Rectal smooth muscle tissue (tissue), 1 donor: ENCODE measurements around the gene MLIP.

Experiments used
- H3K27ac ChIP-seq: one replicate; pipeline ENCODE4 v1.7.0; 2013; ENCODE audit warnings: low read depth, low read length, inconsistent platforms
- H3K27me3 ChIP-seq: one replicate; pipeline ENCODE4 v1.7.0; 2013; ENCODE audit warnings: low read length; ENCODE audit not compliant: control insufficient read depth, insufficient read depth
- H3K36me3 ChIP-seq: one replicate; pipeline ENCODE4 v1.7.0; 2013; ENCODE audit warnings: low read length; ENCODE audit not compliant: control insufficient read depth, insufficient read depth
- H3K4me1 ChIP-seq: one replicate; pipeline ENCODE4 v1.7.0; 2013; ENCODE audit warnings: low read length; ENCODE audit not compliant: control insufficient read depth, insufficient read depth
- H3K4me3 ChIP-seq: one replicate; pipeline ENCODE4 v1.7.0; 2013; ENCODE audit warnings: low read length
- H3K9ac ChIP-seq: one replicate; pipeline ENCODE4 v1.7.0; 2013; ENCODE audit warnings: low read length

Gene MLIP

GRCh38 chr6:54084231-54084630 is 27.0 kb upstream of the MLIP start:
- no peak overlapping the region for H3K9ac ChIP-seq
- no peaks in the 10 kb centered on the region for H3K27me3 ChIP-seq
- no peaks in the 10 kb centered on the region for H3K36me3 ChIP-seq
- peaks cover 4% of the 10 kb centered on the region for H3K4me1 ChIP-seq
- H3K4me3 ChIP-seq = no peak overlapping the region
- no peak overlapping the region for H3K27ac ChIP-seq

- Histone ChIP-seq H3K27me3 (no peaks in the 10 kb centered on the region), H3K4me3 (no peak overlapping the region), H3K4me1 (peaks cover 4% of the 10 kb centered on the region), H3K27ac (no peak overlapping the region), H3K36me3 (no peaks in the 10 kb centered on the region), H3K9ac (no peak overlapping the region)
Measured at GRCh38 chr6:54085047-54085446, 26.2 kb upstream of the MLIP start.

GRCh38 chr6:54085541-54085940 is 25.7 kb upstream of the MLIP start:
- H3K4me1 ChIP-seq = peaks cover 4% of the 10 kb centered on the region
- H3K4me3 ChIP-seq = no peak overlapping the region
- no peaks in the 10 kb centered on the region for H3K27me3 ChIP-seq
- no peaks in the 10 kb centered on the region for H3K36me3 ChIP-seq
- no peak overlapping the region for H3K27ac ChIP-seq
- no peak overlapping the region for H3K9ac ChIP-seq

- Histone ChIP-seq H3K4me1 (peaks cover 4% of the 10 kb centered on the region), H3K9ac (no peak overlapping the region), H3K4me3 (no peak overlapping the region), H3K27ac (peak overlapping the region; percentile 23), H3K27me3 (no peaks in the 10 kb centered on the region), H3K36me3 (no peaks in the 10 kb centered on the region)
Measured at GRCh38 chr6:54086439-54086838, 24.8 kb upstream of the MLIP start.

- H3K27ac ChIP-seq = no peak overlapping the region
- H3K9ac ChIP-seq = no peak overlapping the region
- H3K27me3 ChIP-seq = no peaks in the 10 kb centered on the region
- H3K4me1 ChIP-seq = peaks cover 4% of the 10 kb centered on the region
- H3K36me3 ChIP-seq = no peaks in the 10 kb centered on the region
- H3K4me3 ChIP-seq = no peak overlapping the region
Measured at GRCh38 chr6:54087721-54088120, 23.5 kb upstream of the MLIP start.

GRCh38 chr6:54093326-54093948 is 17.8 kb upstream of the MLIP start:
- Histone ChIP-seq H3K4me1 (no peaks in the 10 kb centered on the region), H3K4me3 (no peak overlapping the region), H3K9ac (no peak overlapping the region), H3K27ac (no peak overlapping the region), H3K36me3 (no peaks in the 10 kb centered on the region), H3K27me3 (no peaks in the 10 kb centered on the region)

GRCh38 chr6:54094293-54094692 is 16.9 kb upstream of the MLIP start:
- Histone ChIP-seq H3K27me3 (no peaks in the 10 kb centered on the region), H3K9ac (no peak overlapping the region), H3K4me1 (no peaks in the 10 kb centered on the region), H3K36me3 (no peaks in the 10 kb centered on the region), H3K4me3 (no peak overlapping the region), H3K27ac (no peak overlapping the region)

- no peaks in the 10 kb centered on the region for H3K4me1 ChIP-seq
- H3K36me3 ChIP-seq = no peaks in the 10 kb centered on the region
- H3K9ac ChIP-seq = no peak overlapping the region
- no peaks in the 10 kb centered on the region for H3K27me3 ChIP-seq
- no peak overlapping the region for H3K4me3 ChIP-seq
- H3K27ac ChIP-seq = no peak overlapping the region
Measured at GRCh38 chr6:54094786-54095185, 16.5 kb upstream of the MLIP start.

GRCh38 chr6:54095723-54096122 is 15.5 kb upstream of the MLIP start:
- Histone ChIP-seq H3K36me3 (no peaks in the 10 kb centered on the region), H3K27ac (no peak overlapping the region), H3K27me3 (no peaks in the 10 kb centered on the region), H3K9ac (no peak overlapping the region), H3K4me3 (no peak overlapping the region), H3K4me1 (no peaks in the 10 kb centered on the region)

GRCh38 chr6:54096811-54097210 is 14.4 kb upstream of the MLIP start:
- Histone ChIP-seq H3K27ac (no peak overlapping the region), H3K4me3 (no peak overlapping the region), H3K36me3 (no peaks in the 10 kb centered on the region), H3K9ac (no peak overlapping the region), H3K4me1 (no peaks in the 10 kb centered on the region), H3K27me3 (no peaks in the 10 kb centered on the region)

GRCh38 chr6:54097753-54098152 is 13.5 kb upstream of the MLIP start:
- H3K4me3 ChIP-seq = no peak overlapping the region
- H3K9ac ChIP-seq = no peak overlapping the region
- H3K36me3 ChIP-seq = no peaks in the 10 kb centered on the region
- no peaks in the 10 kb centered on the region for H3K4me1 ChIP-seq
- no peaks in the 10 kb centered on the region for H3K27me3 ChIP-seq
- H3K27ac ChIP-seq = no peak overlapping the region

GRCh38 chr6:54098450-54099044 is 12.7 kb upstream of the MLIP start:
- Histone ChIP-seq H3K27me3 (no peaks in the 10 kb centered on the region), H3K27ac (no peak overlapping the region), H3K4me3 (no peak overlapping the region), H3K9ac (no peak overlapping the region), H3K36me3 (no peaks in the 10 kb centered on the region), H3K4me1 (no peaks in the 10 kb centered on the region)

GRCh38 chr6:54099225-54099624 is 12.0 kb upstream of the MLIP start:
- H3K4me1 ChIP-seq = no peaks in the 10 kb centered on the region

More at GRCh38 chr6:54099225-54099624, 12.0 kb upstream of the MLIP start:
- Histone ChIP-seq H3K4me3 (no peak overlapping the region), H3K36me3 (no peaks in the 10 kb centered on the region), H3K27ac (no peak overlapping the region), H3K9ac (no peak overlapping the region), H3K27me3 (no peaks in the 10 kb centered on the region)
